Kidney glomerular epithelial cell (primary cell): Measurements from ENCODE around the gene ACOT13.
A peak's percentile ranks its signal among the peaks of the same experiment; 100 is the strongest.
"Not testable (repeated sequence)": the region's sequence is repeated elsewhere in the genome, so short reads cannot be mapped to it uniquely, and the experiment has no call there.

Experiments
- DNase-seq: peaks from one replicate; lab custom pipeline; 2025; lab: John Stamatoyannopoulos, UW

Gene ACOT13

GRCh38 chr6:24692415-24692814, 25.5 kb downstream of the ACOT13 start:
- no peak for DNase-seq

GRCh38 chr6:24692848-24693592, 26.1 kb downstream of the ACOT13 start:
- no peak for DNase-seq

GRCh38 chr6:24694198-24694597, 27.3 kb downstream of the ACOT13 start:
- DNase-seq = no peak

GRCh38 chr6:24695635-24696034, 28.8 kb downstream of the ACOT13 start:
- DNase-seq = peak; percentile 77

DNA sequence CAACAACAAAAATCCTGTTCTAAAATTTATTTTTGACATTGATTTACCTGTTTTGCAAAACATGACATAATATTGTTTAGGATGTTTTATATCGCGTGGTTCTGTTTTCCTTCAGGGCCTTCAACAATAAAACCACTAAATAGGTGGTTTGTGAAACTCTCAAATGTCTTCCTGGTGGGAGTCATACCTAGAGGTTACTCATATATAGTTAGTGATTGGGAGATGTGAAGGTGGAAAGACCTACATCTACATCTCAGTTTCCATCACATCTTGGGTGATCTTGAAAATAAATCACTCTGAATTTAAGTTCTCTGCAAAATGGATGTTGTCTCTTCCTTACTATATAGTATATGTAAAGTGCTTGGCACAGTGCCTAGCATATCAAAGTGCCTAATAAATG, 29.2 kb downstream of the ACOT13 start:
- DNase-seq = no peak

DNA sequence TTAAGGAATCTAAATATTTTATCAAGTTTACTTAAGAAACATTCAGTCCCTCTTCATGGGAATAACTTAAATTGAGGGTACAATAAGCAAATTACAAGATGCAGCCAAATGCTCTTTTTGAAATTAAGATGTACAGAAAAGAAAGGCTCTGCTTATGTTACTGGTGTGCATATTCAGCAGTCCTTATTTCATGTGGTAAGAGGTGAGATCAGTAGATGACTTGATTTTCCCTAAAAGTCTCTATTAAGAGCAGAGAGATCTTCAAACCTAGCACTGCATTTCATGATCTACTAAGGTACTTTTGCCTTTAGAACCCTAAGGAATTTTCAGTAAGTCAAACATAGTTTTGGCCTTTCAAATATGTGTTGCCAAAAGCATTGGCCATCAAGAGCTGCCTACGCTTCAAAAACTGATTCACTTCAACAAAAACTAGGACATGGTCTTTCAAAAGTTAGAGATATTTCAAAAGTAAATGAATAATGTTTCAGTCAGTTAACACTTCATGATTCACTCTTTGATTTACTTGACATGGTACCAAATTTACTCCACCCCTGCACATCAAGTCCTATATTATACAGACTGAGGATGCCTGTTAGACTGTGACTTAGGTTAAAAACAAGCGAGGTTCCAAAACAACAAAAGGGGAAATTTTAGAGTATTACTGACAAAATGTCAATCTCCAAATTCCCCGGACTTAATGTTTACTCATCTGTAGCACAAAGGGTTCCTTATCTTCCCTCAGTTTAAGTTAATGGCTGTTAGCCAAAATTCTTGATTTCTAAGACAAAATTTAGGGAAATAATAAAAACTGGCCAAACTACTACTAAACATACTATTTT, 32.9 kb downstream of the ACOT13 start:
- no peak for DNase-seq

GRCh38 chr6:24702720-24703282, 35.9 kb downstream of the ACOT13 start:
- no peak for DNase-seq

DNA sequence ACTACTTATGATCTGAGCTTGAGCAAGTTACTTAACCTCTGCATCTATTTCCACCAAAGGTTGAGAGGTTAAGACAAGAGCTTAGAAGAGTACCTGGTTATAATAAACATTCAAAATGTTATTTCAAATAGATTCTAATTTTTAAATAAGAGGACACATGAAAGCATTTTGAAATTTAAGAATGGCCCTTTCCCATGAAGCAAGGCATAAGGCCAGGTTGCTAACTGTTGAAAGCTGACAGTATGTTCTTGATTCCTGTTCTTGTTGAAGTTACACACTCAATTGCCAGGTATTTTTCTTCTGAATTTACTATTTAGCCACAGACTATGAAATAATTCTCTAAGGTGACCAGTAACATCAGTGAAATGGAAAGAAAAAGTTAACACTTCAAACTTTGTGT, 37.6 kb downstream of the ACOT13 start:
- DNase-seq = no peak

DNA sequence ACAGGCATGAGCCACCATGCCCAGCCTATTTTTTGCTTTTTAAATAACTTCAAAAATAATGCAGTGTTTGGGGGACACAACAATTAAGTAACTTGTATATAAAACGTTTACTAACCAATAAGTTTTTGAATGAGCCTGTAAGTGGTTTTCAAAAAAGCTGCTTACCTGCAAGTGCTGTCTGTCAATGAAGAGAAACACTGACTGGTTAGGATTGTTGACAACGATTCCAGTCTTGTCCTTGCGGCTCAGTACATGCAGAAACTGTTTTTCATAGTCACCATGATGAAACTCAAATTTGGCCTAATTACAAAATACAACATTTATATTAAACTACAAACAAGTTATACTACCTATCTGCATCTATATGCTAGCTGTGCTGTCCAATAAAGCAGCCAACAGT, 41.7 kb downstream of the ACOT13 start:
- no peak for DNase-seq

DNA sequence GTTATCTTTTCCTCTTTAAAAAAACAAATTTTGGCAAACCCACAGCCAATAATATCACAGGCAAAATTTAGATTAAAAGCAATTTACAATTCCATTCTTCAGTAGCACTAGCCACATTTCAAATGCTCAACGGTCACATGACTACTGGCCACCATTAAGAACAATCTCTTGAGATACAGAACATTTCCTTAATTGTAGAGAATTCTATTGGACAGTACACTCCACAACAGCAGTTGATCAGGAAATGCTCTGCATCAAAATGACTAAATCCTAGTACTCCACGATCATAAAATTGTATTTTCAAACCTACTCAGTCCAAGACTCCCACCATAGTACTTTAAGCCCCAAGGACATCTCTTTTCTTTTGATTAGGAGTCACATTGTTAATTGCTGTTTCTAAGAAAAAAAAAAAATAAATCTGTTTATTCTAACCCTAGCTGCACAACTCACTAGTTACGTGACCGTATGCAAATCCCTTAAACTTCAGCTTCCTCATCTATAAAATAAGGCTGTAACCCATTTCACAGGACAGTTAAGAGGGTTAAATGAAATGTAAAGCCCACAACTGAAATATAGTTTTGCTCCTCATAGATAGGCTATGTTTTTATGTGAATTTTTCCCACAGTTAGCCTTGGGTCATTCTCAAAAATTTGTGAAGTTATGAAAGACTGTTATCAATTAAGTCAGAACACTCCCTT, 42.3 kb downstream of the ACOT13 start:
- DNase-seq = no peak

GRCh38 chr6:24710519-24711303, 43.8 kb downstream of the ACOT13 start:
- DNase-seq = no peak

DNA sequence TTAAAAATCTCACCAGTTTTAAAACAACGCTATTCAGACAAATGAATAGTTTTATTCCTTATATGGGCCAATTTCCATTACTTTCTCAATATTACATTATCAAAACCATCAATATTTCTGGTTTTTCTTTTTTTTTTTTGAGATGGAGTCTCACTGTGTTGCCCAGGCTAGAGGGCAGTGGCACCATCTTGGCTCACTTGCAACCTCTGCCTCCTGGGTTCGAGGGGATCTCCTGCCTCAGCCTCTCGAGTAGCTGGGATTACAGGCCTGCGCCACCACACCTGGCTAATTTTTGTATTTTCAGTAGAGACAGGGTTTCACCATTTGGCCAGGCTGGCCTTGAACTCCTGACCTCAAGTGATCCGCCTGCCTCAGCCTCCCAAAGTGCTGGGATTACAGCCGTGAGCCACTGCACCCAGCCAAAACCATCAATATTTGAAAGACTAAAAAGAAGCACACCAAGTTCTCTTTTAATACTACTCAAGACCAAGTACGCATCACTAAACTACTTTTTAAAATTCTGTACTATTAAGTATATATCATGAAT, 49.8 kb downstream of the ACOT13 start:
- not testable (repeated sequence) for DNase-seq

GRCh38 chr6:24718449-24719124, 51.7 kb downstream of the ACOT13 start:
- DNase-seq = no peak

DNA sequence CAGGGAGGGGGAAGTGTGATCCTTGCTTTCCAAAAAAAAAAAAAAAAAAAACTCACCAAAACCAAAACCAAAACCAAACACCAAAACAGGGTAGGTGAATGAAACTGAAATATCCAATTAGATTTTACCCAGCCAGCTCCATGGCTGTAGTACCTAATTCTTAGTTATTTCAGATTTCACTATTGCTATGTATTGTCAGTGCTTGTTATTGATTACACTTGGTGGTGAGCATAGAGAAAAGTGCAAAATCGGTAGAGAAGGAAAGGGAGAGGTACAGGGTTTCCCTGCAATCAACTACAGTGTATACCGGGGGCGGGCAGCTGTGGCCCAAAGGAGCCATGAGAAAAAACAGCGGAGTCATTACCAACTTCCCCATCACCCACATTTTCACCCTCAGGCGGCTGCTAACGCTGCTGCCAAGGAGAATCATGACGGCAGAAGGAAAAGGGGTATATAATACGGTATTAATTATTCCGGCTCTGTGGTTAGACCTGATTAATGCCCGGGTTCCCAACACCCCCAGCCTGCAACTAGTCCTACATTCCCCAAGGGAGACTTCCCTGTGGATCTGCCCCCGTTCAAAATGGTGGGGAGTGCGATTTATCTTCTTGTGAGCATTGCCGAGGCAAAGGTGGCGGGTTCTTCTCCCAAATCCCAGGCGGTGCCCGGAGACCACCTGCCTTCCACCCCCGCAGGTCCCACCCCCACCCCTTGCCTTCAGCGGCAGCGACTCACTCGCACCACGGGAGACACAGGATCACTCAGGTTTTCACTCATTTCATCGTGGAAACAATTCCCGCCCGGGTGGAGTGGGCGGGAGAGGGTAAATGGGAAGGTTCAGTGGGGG, 52.5 kb downstream of the ACOT13 start, which contains the start of gene C6orf62:
TSS of gene C6orf62 (minus strand) at position 30 of the 847 bp plus-strand sequence. CDS start 486 bp downstream, outside the sequence.
- no peak for DNase-seq

- no peak for DNase-seq
Observed at GRCh38 chr6:24720131-24720603, 53.3 kb downstream of the ACOT13 start.

DNA sequence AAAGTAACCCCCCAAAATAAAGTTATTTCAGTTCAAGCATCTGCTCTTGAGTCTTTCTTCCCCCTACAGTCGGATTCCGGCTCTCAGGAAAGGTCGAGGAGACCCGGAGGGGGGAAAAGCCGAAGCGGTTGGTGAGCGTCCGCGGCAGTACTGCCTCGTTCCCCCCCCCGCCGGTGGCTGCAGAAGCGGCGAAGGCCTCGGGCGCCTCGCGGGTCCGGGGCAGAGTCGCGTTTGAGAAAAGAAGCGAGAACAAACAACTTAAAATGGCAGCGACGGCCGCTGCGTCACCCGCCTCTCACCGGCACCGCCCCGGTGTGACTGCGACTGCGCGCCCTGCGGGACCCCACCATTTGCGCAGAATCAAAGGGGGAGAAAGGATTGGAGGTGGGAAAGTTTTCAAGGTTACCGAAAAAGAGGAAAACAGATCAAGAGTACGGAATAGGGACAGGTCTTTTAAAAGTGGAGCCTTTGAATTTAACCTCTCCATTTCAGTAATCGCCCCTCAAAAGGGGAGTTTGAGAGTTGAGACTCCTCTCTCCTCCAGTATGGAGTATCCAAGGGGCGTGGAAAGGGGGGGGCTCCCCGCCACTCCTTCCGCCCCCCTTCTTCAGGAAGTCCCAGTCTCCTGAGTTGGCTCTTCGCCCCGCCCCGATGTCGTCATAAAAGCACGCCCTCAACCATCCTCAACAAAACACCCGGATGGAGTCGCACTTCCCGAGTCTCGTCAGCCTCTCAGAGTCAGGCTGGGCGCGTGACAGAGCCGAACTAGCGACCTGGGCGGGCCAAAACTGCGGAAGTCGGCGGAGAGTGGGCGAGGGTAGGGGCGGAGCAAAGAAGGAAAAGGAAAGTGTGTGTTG, 54.0 kb downstream of the ACOT13 start:
- DNase-seq = peak; percentile 99

GRCh38 chr6:24721461-24722215, 54.8 kb downstream of the ACOT13 start:
- DNase-seq = no peak

GRCh38 chr6:24723270-24723669, 56.4 kb downstream of the ACOT13 start:
- no peak for DNase-seq
